WI38 (cell line): Measurements from ENCODE around the gene BID.

Experiments used
- H3K4me3 ChIP-seq: 2 replicates; pipeline ENCODE4 v1.5.1; 2011; ENCODE audit warnings: low read depth, mild to moderate bottlenecking, control low read depth, low read length
- TF ChIP-seq, protein P1 (sequence below): IDR thresholded peaks from 2 replicates; pipeline ENCODE4 v1.5.1; 2012; ENCODE audit warnings: low read depth, mild to moderate bottlenecking, control low read depth, low read length

Gene BID

DNA sequence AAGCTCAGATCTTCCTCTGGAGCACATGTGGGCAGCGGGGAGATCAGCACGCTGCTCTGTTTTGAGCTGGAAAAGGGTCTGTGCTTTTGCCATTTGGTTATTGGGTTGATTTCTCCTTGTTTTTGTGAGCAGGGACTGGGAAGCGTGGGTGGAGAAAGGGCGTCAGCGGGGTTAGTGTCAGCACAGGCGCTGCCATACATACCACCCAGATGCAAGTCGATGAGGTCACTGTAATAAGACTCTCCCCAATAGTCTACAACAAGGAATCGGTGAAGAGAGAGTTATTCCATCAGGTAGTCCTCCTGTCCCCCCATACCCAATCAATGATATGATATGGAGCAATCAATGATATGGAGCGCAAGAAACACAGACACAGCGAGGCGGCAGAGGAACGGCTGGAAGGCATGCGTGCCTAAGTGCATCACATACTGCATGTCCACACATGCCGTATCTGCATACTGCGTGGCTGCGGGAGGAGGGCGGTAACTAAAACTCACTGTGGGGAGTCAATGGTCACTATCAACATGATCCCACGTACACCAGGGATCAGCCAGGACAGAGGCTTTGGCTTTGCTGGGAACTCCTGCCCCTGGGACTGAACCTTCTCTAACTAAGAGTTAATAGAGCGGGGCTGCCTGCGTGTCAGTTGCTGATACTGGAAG, 29.5 kb upstream of the BID start:
- no peak overlapping the region for H3K4me3 ChIP-seq
- TF ChIP-seq, protein P1, sequence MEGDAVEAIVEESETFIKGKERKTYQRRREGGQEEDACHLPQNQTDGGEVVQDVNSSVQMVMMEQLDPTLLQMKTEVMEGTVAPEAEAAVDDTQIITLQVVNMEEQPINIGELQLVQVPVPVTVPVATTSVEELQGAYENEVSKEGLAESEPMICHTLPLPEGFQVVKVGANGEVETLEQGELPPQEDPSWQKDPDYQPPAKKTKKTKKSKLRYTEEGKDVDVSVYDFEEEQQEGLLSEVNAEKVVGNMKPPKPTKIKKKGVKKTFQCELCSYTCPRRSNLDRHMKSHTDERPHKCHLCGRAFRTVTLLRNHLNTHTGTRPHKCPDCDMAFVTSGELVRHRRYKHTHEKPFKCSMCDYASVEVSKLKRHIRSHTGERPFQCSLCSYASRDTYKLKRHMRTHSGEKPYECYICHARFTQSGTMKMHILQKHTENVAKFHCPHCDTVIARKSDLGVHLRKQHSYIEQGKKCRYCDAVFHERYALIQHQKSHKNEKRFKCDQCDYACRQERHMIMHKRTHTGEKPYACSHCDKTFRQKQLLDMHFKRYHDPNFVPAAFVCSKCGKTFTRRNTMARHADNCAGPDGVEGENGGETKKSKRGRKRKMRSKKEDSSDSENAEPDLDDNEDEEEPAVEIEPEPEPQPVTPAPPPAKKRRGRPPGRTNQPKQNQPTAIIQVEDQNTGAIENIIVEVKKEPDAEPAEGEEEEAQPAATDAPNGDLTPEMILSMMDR = no peak

DNA sequence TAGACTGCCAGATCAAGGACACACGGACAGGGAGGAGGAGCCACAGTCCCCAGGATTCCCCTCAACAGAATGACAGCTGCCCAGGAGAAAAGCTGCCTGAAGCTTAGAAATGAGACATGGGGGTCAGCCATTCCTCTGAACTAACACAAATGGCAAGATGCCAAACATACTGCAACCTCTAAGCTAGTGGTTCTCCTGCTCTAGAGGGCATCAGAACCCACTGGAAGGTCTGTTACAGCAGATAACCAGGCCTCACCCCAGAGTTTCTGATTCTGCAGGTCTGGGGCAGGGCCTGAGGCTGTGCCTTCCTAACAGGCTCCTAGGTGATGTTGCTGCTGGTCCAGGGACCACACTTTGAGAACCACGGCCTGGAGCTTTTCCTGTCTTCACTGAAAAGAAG, 28.6 kb upstream of the BID start:
- no peak overlapping the region for H3K4me3 ChIP-seq
- TF ChIP-seq, protein P1 = no peak

DNA sequence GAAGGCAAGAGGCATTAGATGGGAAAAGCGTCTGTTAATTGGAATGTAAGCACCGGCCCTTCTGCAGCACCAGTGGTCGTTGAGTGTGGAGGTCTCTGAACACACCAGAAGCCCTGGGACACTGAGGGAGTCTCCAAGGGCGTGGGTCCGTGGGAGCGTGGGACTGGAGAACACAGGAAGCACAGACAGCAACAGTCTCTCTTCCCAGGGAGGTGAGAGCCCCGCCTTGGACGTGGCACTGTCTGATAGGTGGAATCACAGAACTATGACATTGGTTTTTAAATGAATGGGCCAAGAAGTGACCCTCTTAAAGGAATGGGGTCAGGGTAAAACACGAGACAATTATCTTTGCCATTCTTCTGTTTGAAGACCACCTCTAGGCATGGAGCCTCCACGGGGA, 28.1 kb upstream of the BID start:
- no peak overlapping the region for H3K4me3 ChIP-seq
- TF ChIP-seq, protein P1 = no peak

DNA sequence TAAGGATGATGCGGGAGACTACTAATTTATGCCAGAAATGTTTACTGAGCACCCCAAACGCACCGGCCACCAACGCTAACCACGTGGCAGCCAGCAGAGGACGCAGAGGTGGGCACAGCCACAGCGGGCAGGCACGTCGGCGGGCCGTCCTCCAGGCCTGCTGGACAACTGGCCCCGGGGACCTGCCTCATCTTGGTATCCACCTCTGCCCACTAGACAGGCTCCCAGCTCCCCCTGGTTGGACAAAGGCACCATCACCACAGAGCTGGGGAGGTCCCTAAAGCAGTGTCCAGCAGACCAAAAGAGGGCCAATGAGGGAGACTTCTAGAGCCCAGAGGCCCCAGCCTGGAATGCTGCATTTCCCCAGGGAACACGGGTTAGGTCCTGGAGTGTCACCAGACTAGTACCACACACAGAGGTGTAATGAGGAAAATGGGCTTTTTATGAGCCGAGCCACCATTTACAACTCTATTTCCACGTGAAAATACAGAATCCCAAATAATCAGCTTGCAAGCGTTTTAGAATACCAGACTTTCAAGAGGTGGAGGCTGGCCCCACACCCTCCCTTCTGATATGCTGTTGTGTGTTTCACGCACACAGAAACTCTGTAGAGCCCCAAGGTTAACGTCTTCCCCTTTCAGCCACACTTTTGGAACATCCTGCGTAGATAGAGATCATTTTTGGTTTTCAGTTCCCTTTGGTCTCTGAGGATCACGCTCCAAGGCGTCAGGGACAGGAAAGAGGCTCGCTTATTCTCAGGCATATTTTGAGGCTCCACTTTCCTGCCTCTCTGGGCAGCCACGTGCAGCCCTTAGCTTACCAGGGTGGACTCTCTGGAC, 23.7 kb upstream of the BID start:
- no peak overlapping the region for H3K4me3 ChIP-seq
- TF ChIP-seq, protein P1 = no peak

DNA sequence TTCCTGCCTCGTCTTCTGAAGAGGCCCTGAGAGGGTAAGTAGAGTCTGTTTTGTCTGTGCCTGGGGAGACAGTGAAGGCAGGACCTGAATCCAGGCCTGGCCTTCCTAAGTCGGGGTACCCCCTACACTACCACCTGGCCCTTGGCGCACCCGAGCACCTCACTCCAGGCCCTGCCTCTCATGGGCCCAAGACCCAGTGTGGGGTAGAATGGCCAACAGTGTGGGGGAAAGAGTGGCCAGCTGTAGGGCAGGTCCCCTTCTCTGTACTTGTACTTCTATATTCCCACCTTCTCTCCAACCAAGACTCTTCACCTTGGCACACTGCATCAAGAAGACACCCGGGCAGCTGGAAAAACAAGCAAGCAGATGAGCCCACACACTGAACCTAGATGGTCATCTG, 22.4 kb upstream of the BID start:
- TF ChIP-seq, protein P1 = no peak
- H3K4me3 ChIP-seq = no peak overlapping the region

DNA sequence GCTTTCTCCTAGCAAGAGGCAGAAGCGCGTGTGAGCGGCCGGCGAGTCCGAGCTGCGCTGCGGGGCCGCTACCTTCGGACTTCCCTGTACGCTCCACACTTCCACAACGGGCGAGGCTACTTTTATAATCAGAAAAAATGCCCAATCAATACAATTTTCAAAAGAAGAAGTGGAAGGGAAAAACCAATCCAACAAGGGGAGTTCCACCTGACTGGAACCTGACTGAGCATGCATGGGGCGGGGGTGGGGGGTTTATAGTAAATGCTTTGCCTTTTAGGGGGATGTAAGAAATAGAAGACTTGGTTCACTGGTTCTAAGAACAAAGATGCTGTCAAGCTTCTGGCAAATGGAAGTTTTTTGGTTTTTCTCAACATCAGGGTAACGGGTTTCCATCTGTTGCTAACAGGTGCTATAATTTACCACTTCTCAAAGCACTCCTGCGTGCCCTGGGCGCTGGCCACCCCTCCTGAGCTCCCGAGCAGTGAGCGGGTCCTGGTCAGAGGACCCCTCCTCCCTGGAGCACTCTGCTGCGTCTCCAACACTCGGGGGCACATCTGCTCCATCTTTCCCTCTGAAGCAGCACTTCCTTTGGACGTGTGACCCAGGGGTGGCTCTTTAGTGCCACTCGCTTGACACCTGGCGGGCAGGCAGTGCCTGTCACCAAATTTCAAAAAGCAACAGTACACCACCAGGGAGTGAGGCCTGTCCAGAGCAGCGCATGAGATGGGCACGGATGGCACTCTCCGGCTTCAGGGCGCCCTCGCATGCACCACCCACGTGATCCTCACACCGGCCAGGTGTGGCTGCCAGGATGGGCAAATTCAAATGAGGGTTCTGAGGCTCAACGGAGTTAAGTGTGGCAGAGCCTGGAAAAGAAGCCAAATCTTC, 21.6 kb upstream of the BID start:
- no peak overlapping the region for H3K4me3 ChIP-seq
- TF ChIP-seq, protein P1 = no peak
